SIG-M5 treated with dmso at 0.1 percent for 504 hours (cell line): ENCODE measurements around the gene BBX.
A peak's percentile ranks its signal among the peaks of the same experiment; 100 is the strongest.
"Not testable (repeated sequence)": the region's sequence is repeated elsewhere in the genome, so short reads cannot be mapped to it uniquely, and the experiment has no call there.

ENCODE experiments used
- DNase-seq: peaks from one replicate; lab custom pipeline; 2025; ENCODE audit not compliant: unreplicated experiment; lab: John Stamatoyannopoulos, UW

The BBX gene

GRCh38 chr3:107681396-107681795 is 158.6 kb downstream of the BBX start:
- DNase-seq = no peak

DNA sequence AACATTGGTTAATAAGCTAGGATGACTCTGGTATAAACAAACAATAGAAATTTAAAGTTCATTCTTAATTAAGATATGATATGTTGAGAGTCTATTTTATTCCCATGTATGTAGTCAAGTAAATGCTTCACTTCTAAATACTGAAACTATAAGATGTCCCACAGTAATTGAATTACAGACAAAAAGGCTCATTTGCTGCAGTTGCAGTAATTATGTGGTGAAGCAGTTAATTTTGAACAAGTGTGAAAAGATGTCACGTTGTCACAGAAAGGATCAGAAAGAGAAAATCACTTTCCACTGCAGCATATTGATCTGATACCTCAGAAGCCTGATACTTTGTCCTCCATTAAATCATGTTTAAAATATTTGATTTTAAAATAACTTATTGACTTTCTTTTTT is 159.8 kb downstream of the BBX start:
- DNase-seq = no peak

- no peak for DNase-seq
Observed at GRCh38 chr3:107683447-107683846, 160.7 kb downstream of the BBX start.

- DNase-seq = no peak
Observed at GRCh38 chr3:107684431-107684925, 161.7 kb downstream of the BBX start.

GRCh38 chr3:107685383-107685782 is 162.6 kb downstream of the BBX start:
- no peak for DNase-seq

GRCh38 chr3:107687056-107687581 is 164.4 kb downstream of the BBX start:
- no peak for DNase-seq

DNA sequence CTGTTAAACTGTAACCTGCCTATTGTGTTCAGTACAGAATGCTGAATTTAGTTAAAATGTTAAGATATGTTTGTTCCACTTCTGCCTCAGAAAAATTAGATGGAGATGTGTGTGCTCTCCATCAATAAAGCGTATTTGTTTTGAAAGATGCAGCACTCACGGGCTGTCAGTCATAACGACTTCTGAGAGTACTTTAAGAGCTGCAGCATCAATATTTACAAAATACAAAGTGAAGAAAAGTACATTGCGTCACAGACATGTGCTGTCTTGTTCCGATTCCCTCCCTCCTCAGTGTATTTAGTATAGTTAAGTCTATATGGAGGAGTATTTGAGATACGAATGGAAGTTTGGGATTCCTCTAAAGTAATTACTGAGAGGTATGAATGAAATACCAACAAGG is 166.6 kb downstream of the BBX start:
- no peak for DNase-seq

GRCh38 chr3:107690522-107691138 is 167.9 kb downstream of the BBX start:
- peak; percentile 64 for DNase-seq

- not testable (repeated sequence) for DNase-seq
Observed at GRCh38 chr3:107691984-107692383, 169.2 kb downstream of the BBX start.

- DNase-seq = not testable (repeated sequence)
Observed at GRCh38 chr3:107697348-107697747, 174.6 kb downstream of the BBX start.

GRCh38 chr3:107697855-107698254 is 175.1 kb downstream of the BBX start:
- not testable (repeated sequence) for DNase-seq

DNA sequence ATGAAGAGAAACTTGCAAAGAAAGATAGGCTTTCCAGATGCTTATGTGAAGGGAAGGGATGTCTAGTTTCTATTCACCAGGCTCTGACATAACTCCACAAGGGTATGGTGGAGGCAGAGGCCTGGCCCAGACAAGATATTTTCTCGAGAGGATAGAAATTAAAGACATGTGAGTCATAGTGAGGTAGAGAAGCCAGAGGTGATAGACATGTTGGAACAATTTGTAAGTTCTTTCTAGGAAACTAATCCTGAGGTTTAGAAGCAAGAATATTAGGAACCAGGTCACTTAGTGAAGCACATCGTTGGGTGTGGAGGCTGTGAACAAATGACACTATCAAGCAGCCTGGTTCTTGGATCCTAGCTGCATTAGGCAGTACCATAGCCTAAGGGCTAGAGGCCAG is 176.9 kb downstream of the BBX start:
- no peak for DNase-seq

DNA sequence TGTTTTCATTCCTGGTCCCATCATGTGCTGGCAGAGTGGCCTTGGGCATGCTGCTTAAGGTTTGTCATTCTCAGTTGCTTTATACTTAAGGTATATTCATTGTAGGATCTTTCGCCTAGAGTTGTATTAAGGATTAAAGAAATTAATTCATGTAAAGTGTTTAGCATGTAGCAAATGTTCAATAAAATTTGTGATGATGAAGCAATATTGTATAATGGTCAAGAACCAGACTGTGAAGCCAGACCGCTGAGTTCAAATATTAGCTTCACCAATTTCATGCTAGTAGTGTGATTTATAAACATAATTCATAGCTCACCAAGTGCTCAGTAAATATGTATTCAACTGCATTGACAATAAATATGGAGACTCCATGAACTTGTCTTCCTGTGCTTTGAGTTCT is 178.5 kb downstream of the BBX start:
- no peak for DNase-seq

GRCh38 chr3:107704477-107704876 is 181.7 kb downstream of the BBX start:
- DNase-seq = no peak

- no peak for DNase-seq
Observed at GRCh38 chr3:107705046-107705445, 182.3 kb downstream of the BBX start.

- DNase-seq = no peak
Observed at GRCh38 chr3:107710851-107711250, 188.1 kb downstream of the BBX start.

- DNase-seq = no peak
Observed at GRCh38 chr3:107716734-107717133, 194.0 kb downstream of the BBX start.

- DNase-seq = no peak
Observed at GRCh38 chr3:107718547-107718946, 195.8 kb downstream of the BBX start.

DNA sequence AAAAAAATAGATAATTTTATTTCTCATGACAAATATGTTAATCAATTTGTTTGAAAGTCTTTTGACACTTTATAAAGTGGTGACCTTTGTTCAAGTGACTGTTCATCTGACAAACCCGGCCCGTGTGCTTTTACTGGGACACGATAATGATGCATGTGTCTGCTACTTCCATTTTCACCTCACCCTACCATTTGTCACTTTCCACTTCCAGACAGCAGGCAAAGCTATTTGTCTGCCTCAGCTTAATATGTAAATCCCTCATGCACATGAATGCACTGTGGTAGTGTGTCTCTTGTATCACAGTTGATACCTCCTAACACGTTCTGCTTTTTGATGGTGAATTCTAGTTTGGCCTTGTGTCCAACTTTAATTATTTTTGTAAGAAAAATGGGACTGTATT is 204.3 kb downstream of the BBX start:
- DNase-seq = no peak

GRCh38 chr3:107729686-107730085 is 206.9 kb downstream of the BBX start:
- no peak for DNase-seq

- no peak for DNase-seq
Observed at GRCh38 chr3:107734317-107734716, 211.6 kb downstream of the BBX start.

GRCh38 chr3:107737914-107738313 is 215.2 kb downstream of the BBX start:
- no peak for DNase-seq
